ENCODE measurements around the gene MAL.

DNA sequence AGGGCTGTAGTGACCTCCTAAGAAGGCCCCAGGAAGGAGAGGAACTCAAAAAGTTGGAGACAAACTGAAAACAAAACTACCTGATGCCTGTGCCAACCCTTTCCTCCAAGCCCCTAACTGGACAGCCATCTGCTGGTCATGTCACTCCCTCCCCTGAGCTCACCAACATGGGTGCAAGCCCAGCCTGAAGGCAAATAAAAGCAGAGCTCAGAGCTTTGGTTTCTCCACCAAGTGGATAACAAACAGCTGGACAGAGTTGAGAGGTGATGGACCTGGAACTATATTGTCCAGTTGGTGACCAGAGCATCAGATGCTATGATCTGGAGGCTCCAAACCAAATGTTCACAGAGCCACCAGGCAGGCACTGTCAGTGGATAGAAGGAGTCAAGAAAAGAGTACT lies 34.6 kb upstream of the MAL start:
- TF ChIP-seq, protein P1, sequence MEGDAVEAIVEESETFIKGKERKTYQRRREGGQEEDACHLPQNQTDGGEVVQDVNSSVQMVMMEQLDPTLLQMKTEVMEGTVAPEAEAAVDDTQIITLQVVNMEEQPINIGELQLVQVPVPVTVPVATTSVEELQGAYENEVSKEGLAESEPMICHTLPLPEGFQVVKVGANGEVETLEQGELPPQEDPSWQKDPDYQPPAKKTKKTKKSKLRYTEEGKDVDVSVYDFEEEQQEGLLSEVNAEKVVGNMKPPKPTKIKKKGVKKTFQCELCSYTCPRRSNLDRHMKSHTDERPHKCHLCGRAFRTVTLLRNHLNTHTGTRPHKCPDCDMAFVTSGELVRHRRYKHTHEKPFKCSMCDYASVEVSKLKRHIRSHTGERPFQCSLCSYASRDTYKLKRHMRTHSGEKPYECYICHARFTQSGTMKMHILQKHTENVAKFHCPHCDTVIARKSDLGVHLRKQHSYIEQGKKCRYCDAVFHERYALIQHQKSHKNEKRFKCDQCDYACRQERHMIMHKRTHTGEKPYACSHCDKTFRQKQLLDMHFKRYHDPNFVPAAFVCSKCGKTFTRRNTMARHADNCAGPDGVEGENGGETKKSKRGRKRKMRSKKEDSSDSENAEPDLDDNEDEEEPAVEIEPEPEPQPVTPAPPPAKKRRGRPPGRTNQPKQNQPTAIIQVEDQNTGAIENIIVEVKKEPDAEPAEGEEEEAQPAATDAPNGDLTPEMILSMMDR (IDR thresholded peaks at IDR 0.05; ENCODE audit: insufficient read depth, low read depth, low read length): no peak
- no peak for TF ChIP-seq EZH2 (IDR thresholded peaks at IDR 0.05; ENCODE audit: insufficient read depth, low read length)
